ENCODE data around the gene RAMP2.
A peak's percentile ranks its signal among the peaks of the same experiment; 100 is the strongest.

The RAMP2 gene

GRCh38 chr17:42795465-42795864 lies 34.4 kb downstream of the RAMP2 start:
- DNase-seq, result no peak

GRCh38 chr17:42796066-42796758 lies 35.2 kb downstream of the RAMP2 start:
- DNase-seq, result no peak

GRCh38 chr17:42797067-42798007 lies 36.3 kb downstream of the RAMP2 start:
- no peak for DNase-seq

- DNase-seq, result no peak
Measured at GRCh38 chr17:42798011-42798382, 37.0 kb downstream of the RAMP2 start.

- DNase-seq, result peak; percentile 78
Measured at GRCh38 chr17:42798383-42799380, 37.7 kb downstream of the RAMP2 start, which contains the start of the genes CNTD1 and COA3. TSS of gene CNTD1 (plus strand) at chr17:42798861. CDS start at chr17:42799068, 207 bp downstream. TSS of gene COA3 (minus strand) at chr17:42798704. CDS start at chr17:42798681, 23 bp downstream.

- DNase-seq, result no peak
Measured at GRCh38 chr17:42803074-42803883, 42.3 kb downstream of the RAMP2 start.

- DNase-seq, result no peak
Measured at GRCh38 chr17:42804918-42805367, 43.9 kb downstream of the RAMP2 start.

GRCh38 chr17:42806249-42806648 lies 45.2 kb downstream of the RAMP2 start:
- DNase-seq, result no peak

- no peak for DNase-seq
Measured at GRCh38 chr17:42809250-42809649, 48.2 kb downstream of the RAMP2 start.
